ENCODE results near the gene PPP1R12C.

The PPP1R12C gene

GRCh38 chr19:55085923-55086715 lies 31.3 kb downstream of the PPP1R12C start:
- Mint-ChIP-seq H3K27ac (no peak overlapping the region), H3K4me1 (ENCODE audit: low read depth) (peaks cover 54% of the 10 kb centered on the region), H3K9me3 (no peaks in the 10 kb centered on the region), H3K4me3 (no peak overlapping the region), H3K36me3 (ENCODE audit: low read depth) (peaks cover 43% of the 10 kb centered on the region), H3K27me3 (peaks cover 79% of the 10 kb centered on the region)
- intact Hi-C loops (cut with micrococcal nuclease): no loop called here

- Mint-ChIP-seq H3K27ac (no peak overlapping the region), H3K9me3 (no peaks in the 10 kb centered on the region), H3K4me3 (no peak overlapping the region), H3K36me3 (ENCODE audit: low read depth) (peaks cover 26% of the 10 kb centered on the region), H3K27me3 (peaks cover 95% of the 10 kb centered on the region), H3K4me1 (ENCODE audit: low read depth) (peaks cover 63% of the 10 kb centered on the region)
- intact Hi-C loops (cut with micrococcal nuclease): no loop called here
These were observed 33.0 kb downstream of the PPP1R12C start for GRCh38 chr19:55084416-55084815.

- H3K9me3 Mint-ChIP-seq: no peaks in the 10 kb centered on the region
- intact Hi-C loops (cut with micrococcal nuclease): no loop called here
- H3K4me3 Mint-ChIP-seq: no peak overlapping the region
- peaks cover 91% of the 10 kb centered on the region for H3K27me3 Mint-ChIP-seq
- peaks cover 51% of the 10 kb centered on the region for H3K4me1 Mint-ChIP-seq (ENCODE audit: low read depth)
- peaks cover 17% of the 10 kb centered on the region for H3K36me3 Mint-ChIP-seq (ENCODE audit: low read depth)
- no peak overlapping the region for H3K27ac Mint-ChIP-seq
These were observed 34.2 kb downstream of the PPP1R12C start for GRCh38 chr19:55083004-55083850.

- Mint-ChIP-seq H3K36me3 (ENCODE audit: low read depth) (peaks cover 7% of the 10 kb centered on the region), H3K4me1 (ENCODE audit: low read depth) (peaks cover 41% of the 10 kb centered on the region), H3K27ac (no peak overlapping the region), H3K27me3 (peaks cover 85% of the 10 kb centered on the region), H3K9me3 (no peaks in the 10 kb centered on the region), H3K4me3 (peak overlapping the region; percentile 86)
- intact Hi-C loops (cut with micrococcal nuclease): no loop called here
These were observed 35.2 kb downstream of the PPP1R12C start for GRCh38 chr19:55082020-55082851.

- H3K36me3 Mint-ChIP-seq (ENCODE audit: low read depth): peaks cover 5% of the 10 kb centered on the region
- H3K9me3 Mint-ChIP-seq: no peaks in the 10 kb centered on the region
- H3K27ac Mint-ChIP-seq: peak overlapping the region; percentile 87
- peak overlapping the region; percentile 86 for H3K4me3 Mint-ChIP-seq
- peaks cover 83% of the 10 kb centered on the region for H3K27me3 Mint-ChIP-seq
- peaks cover 40% of the 10 kb centered on the region for H3K4me1 Mint-ChIP-seq (ENCODE audit: low read depth)
- intact Hi-C loops (cut with micrococcal nuclease): loop anchor here (2.0 kb wide), 1 partner anchor 19 kb away; the partner anchor contains the start of gene RDH13
These were observed 35.7 kb downstream of the PPP1R12C start for GRCh38 chr19:55081770-55082019.

- Mint-ChIP-seq H3K4me3 (peak overlapping the region; percentile 86), H3K9me3 (no peaks in the 10 kb centered on the region), H3K27me3 (peaks cover 82% of the 10 kb centered on the region), H3K4me1 (ENCODE audit: low read depth) (peaks cover 45% of the 10 kb centered on the region), H3K27ac (peak overlapping the region; percentile 87), H3K36me3 (ENCODE audit: low read depth) (peaks cover 5% of the 10 kb centered on the region)
- intact Hi-C loops (cut with micrococcal nuclease): loop anchor here (2.0 kb wide), 1 partner anchor 18 kb away; the partner anchor contains the start of gene RDH13
These were observed 36.3 kb downstream of the PPP1R12C start for GRCh38 chr19:55080968-55081769.

- H3K27ac Mint-ChIP-seq: peak overlapping the region; percentile 87
- peaks cover 5% of the 10 kb centered on the region for H3K36me3 Mint-ChIP-seq (ENCODE audit: low read depth)
- intact Hi-C loops (cut with micrococcal nuclease): loop anchor here (2.0 kb wide), 1 partner anchor 18 kb away; the partner anchor contains the start of gene RDH13
- H3K4me1 Mint-ChIP-seq (ENCODE audit: low read depth): peaks cover 53% of the 10 kb centered on the region
- H3K4me3 Mint-ChIP-seq: peak overlapping the region; percentile 86
- H3K9me3 Mint-ChIP-seq: no peaks in the 10 kb centered on the region
- H3K27me3 Mint-ChIP-seq: peaks cover 78% of the 10 kb centered on the region
These were observed 37.1 kb downstream of the PPP1R12C start for GRCh38 chr19:55080121-55080967.

- Mint-ChIP-seq H3K9me3 (no peaks in the 10 kb centered on the region), H3K27me3 (peaks cover 75% of the 10 kb centered on the region), H3K4me1 (ENCODE audit: low read depth) (peaks cover 58% of the 10 kb centered on the region), H3K27ac (peak overlapping the region; percentile 87), H3K36me3 (ENCODE audit: low read depth) (peaks cover 5% of the 10 kb centered on the region), H3K4me3 (peak overlapping the region; percentile 86)
- intact Hi-C loops (cut with micrococcal nuclease): loop anchor here (2.0 kb wide), 1 partner anchor 17 kb away; the partner anchor contains the start of gene RDH13
These were observed 37.9 kb downstream of the PPP1R12C start for GRCh38 chr19:55079400-55080038.

GRCh38 chr19:55078996-55079395 lies 38.4 kb downstream of the PPP1R12C start:
- intact Hi-C loops (cut with micrococcal nuclease): no loop called here
- Mint-ChIP-seq H3K27ac (no peak overlapping the region), H3K9me3 (no peaks in the 10 kb centered on the region), H3K27me3 (peaks cover 73% of the 10 kb centered on the region), H3K36me3 (ENCODE audit: low read depth) (peaks cover 5% of the 10 kb centered on the region), H3K4me3 (no peak overlapping the region), H3K4me1 (ENCODE audit: low read depth) (peaks cover 58% of the 10 kb centered on the region)

- Mint-ChIP-seq H3K4me3 (no peak overlapping the region), H3K9me3 (no peaks in the 10 kb centered on the region), H3K4me1 (ENCODE audit: low read depth) (peaks cover 45% of the 10 kb centered on the region), H3K36me3 (ENCODE audit: low read depth) (no peaks in the 10 kb centered on the region), H3K27me3 (peaks cover 70% of the 10 kb centered on the region), H3K27ac (no peak overlapping the region)
- intact Hi-C loops (cut with micrococcal nuclease): no loop called here
These were observed 40.3 kb downstream of the PPP1R12C start for GRCh38 chr19:55077106-55077505.

- H3K4me3 Mint-ChIP-seq: no peak overlapping the region
- H3K4me1 Mint-ChIP-seq (ENCODE audit: low read depth): peaks cover 37% of the 10 kb centered on the region
- no peaks in the 10 kb centered on the region for H3K36me3 Mint-ChIP-seq (ENCODE audit: low read depth)
- peaks cover 70% of the 10 kb centered on the region for H3K27me3 Mint-ChIP-seq
- intact Hi-C loops (cut with micrococcal nuclease): no loop called here
- H3K27ac Mint-ChIP-seq: no peak overlapping the region
- H3K9me3 Mint-ChIP-seq: no peaks in the 10 kb centered on the region
These were observed 41.1 kb downstream of the PPP1R12C start for GRCh38 chr19:55076321-55076720.

GRCh38 chr19:55075371-55075998 lies 42.0 kb downstream of the PPP1R12C start, which contains the start of gene EPS8L1:
EPS8L1 (plus strand) TSS chr19:55075869; CDS start chr19:55076445, 576 bp downstream.
- Mint-ChIP-seq H3K4me1 (ENCODE audit: low read depth) (peaks cover 34% of the 10 kb centered on the region), H3K4me3 (no peak within 1 kb of the TSS), H3K27me3 (peaks cover 68% of the 10 kb centered on the region), H3K9me3 (no peaks in the 10 kb centered on the region), H3K27ac (peak within 1 kb of the TSS; percentile 76), H3K36me3 (ENCODE audit: low read depth) (no peaks in the 10 kb centered on the region)
- intact Hi-C loops (cut with micrococcal nuclease): no loop called here
